NT2/D1 (cell line): ENCODE measurements around the gene TMED8.

ENCODE experiments used
- SUZ12 ChIP-seq: IDR thresholded peaks from 2 replicates; pipeline ENCODE4 v1.6.1; 2011; ENCODE audit not compliant: insufficient read length, insufficient read depth; ENCODE audit errors: extremely low read depth
- YY1 ChIP-seq: IDR thresholded peaks from 2 replicates; pipeline ENCODE4 v1.6.1; 2011; ENCODE audit not compliant: insufficient read length, insufficient read depth
- ZNF274 ChIP-seq: IDR thresholded peaks from 2 replicates; pipeline ENCODE4 v1.6.1; 2011; ENCODE audit warnings: mild to moderate bottlenecking, low read depth, low read length

GRCh38 chr14:77337880-77338279, 39.0 kb downstream of the TMED8 start:
- TF ChIP-seq YY1 = no peak
- no peak for TF ChIP-seq SUZ12
- TF ChIP-seq ZNF274 = no peak
